K562 (cell line): ENCODE measurements around the gene ATP6V1G2. TPM values are rescaled to one million over a fixed set of nuclear protein-coding genes. Genes with fewer than 3 reads are reported as not detected.
A peak's percentile ranks its signal among the peaks of the same experiment; 100 is the strongest.

Experiments
- ATAC-seq: fragments of 200-7000 bp; cut with Tn5 transposase; 3 replicates; pipeline ENCODE4 v1.9.1; 2020; ENCODE audit warnings: moderate library complexity
- BruUV-seq: library from RNA; stranded (reverse); fragments of 400-500 nt; replicated peaks from 2 replicates; lab custom pipeline; 2021; lab: Mats Ljungman, UMichigan
- CTCF ChIA-PET: fragments of 300-600 bp; formaldehyde crosslinking; extraction: SDS; loops from one replicate; lab custom pipeline; 2021; ENCODE audit warnings: low intra/inter-chr PET ratio; lab: Yijun Ruan, JAX
- POLR2A ChIA-PET: fragments of 300-600, 350-650 bp; sonication (Branson Sonifier 250); formaldehyde crosslinking; extraction: SDS; loops from one replicate; lab custom pipeline; 2021; ENCODE audit warnings: antibody characterized with exemption, inconsistent platforms; lab: Yijun Ruan, JAX
- DNase-seq, 4 experiments: peaks; one replicate each; pipeline versions ENCODE4 v3.0.0 to v3.0.0-alpha.2; 2011 to 2018; ENCODE audit warnings: low spot score in 3 of 4, mixed read lengths in 3 of 4; ENCODE audit errors: extremely low read depth in 1 of 4
- FAIRE-seq: peaks from 2 replicates; lab custom pipeline; 2011; peaks lifted over from hg19 to GRCh38; lab: Jason Lieb, UNC
- H2AFZ ChIP-seq: 2 replicates; pipeline ENCODE4 v1.6.0; 2011; ENCODE audit warnings: low read depth, low read length, control low read depth, inconsistent platforms
- H3K27ac ChIP-seq: fragments of 200-600 bp; 3 replicates; pipeline ENCODE4 v1.8.0; 2011; ENCODE audit warnings: low read depth, mild to moderate bottlenecking, control low read depth, inconsistent platforms, low read length, moderate library complexity, mixed read lengths; ENCODE audit errors: extremely low read depth
- H3K27me3 ChIP-seq, 2 experiments: fragments of 300-600 bp in 1 of 2; 2 replicates in 1 of 2; 3 replicates in 1 of 2; pipeline versions ENCODE4 v1.6.0 to v1.8.0; 2011; ENCODE audit warnings: inconsistent platforms in 2 of 2, low read length in 2 of 2, mild to moderate bottlenecking in 1 of 2, mixed read lengths in 1 of 2, moderate library complexity in 1 of 2; ENCODE audit not compliant: control insufficient read depth in 2 of 2, insufficient read depth in 2 of 2
- H3K36me3 ChIP-seq: fragments of 300-600 bp; 3 replicates; pipeline ENCODE4 v1.8.0; 2011; ENCODE audit warnings: mild to moderate bottlenecking, low read length, inconsistent platforms; ENCODE audit not compliant: control insufficient read depth, insufficient read depth
- H3K4me1 ChIP-seq, 2 experiments: fragments of 200-600 bp in 1 of 2; replicated peaks in 1 of 2; 2 replicates in 1 of 2; 3 replicates in 1 of 2; pipeline versions ENCODE4 v1.5.1 to v1.8.0; 2011; ENCODE audit warnings: inconsistent platforms in 2 of 2, low read length in 2 of 2, mild to moderate bottlenecking in 1 of 2, mixed read lengths in 1 of 2, moderate library complexity in 1 of 2; ENCODE audit not compliant: control insufficient read depth in 2 of 2, insufficient read depth in 2 of 2
- H3K4me2 ChIP-seq: 2 replicates; pipeline ENCODE4 v1.6.1; 2011; ENCODE audit warnings: low read length, control low read depth, inconsistent platforms, mixed read lengths; ENCODE audit not compliant: insufficient read depth
- H3K4me3 ChIP-seq: fragments of 200-600 bp; sonication (generic), shearing (Covaris generic); 2 replicates; pipeline ENCODE4 v1.5.1; 2016; ENCODE audit warnings: control low read depth, inconsistent platforms
- H3K79me2 ChIP-seq: fragments of 200-600 bp; 3 replicates; pipeline ENCODE4 v1.8.0; 2011; ENCODE audit warnings: low read length, inconsistent platforms; ENCODE audit not compliant: control insufficient read depth, insufficient read depth
- H3K9ac ChIP-seq, 2 experiments: 2 replicates each; pipeline versions ENCODE4 v1.6.0 to v1.6.1; 2011; ENCODE audit warnings: low read depth in 2 of 2, low read length in 2 of 2, control low read depth in 1 of 2, inconsistent platforms in 1 of 2, mild to moderate bottlenecking in 1 of 2, mixed read lengths in 1 of 2; ENCODE audit not compliant: insufficient read depth in 1 of 2
- H3K9me1 ChIP-seq: one replicate; pipeline ENCODE4 v1.6.0; 2011; ENCODE audit warnings: inconsistent platforms, mild to moderate bottlenecking, low read length, moderate library complexity; ENCODE audit not compliant: control insufficient read depth, insufficient read depth
- H3K9me3 ChIP-seq: replicated peaks from 2 replicates; pipeline ENCODE4 v1.5.1; 2011; ENCODE audit warnings: low read depth, low read length, inconsistent platforms; ENCODE audit not compliant: control insufficient read depth, insufficient read depth
- H4K20me1 ChIP-seq: replicated peaks from 2 replicates; pipeline ENCODE4 v1.6.1; 2011; ENCODE audit warnings: low read length, inconsistent platforms, mixed read lengths; ENCODE audit not compliant: control insufficient read depth, insufficient read depth
- CBFA2T2 ChIP-seq: fragments of 450-650 bp; conservative IDR thresholded peaks from 2 replicates; pipeline ENCODE4 v1.6.1; 2017; ENCODE audit warnings: mild to moderate bottlenecking
- CBFB ChIP-seq: sonication (generic); formaldehyde crosslinking; IDR thresholded peaks from 2 replicates; pipeline ENCODE4 v1.4.0; 2020; ENCODE audit warnings: mild to moderate bottlenecking, missing genetic modification reagents
- ETV1 ChIP-seq: fragments of 450-650 bp; conservative IDR thresholded peaks from 2 replicates; pipeline ENCODE4 v1.6.1; 2016; ENCODE audit warnings: missing genetic modification characterization, control low read depth, low read depth, missing compliant biosample characterization
- GABPA ChIP-seq: fragments of 200-800 bp; sonication (Bioruptor generic); conservative IDR thresholded peaks from 2 replicates; pipeline ENCODE4 v1.6.1; 2016; ENCODE audit warnings: low read depth, missing genetic modification characterization, missing compliant biosample characterization
- HMG20B ChIP-seq: fragments of 250-450 bp; sonication (Bioruptor Pico); IDR thresholded peaks from 2 replicates; pipeline ENCODE4 v1.5.0; 2021; ENCODE audit warnings: mild to moderate bottlenecking
- KAT2B ChIP-seq: IDR thresholded peaks from one replicate; pipeline ENCODE4 v1.6.1; 2012; ENCODE audit warnings: low read depth, mild to moderate bottlenecking, control low read depth, inconsistent platforms, low read length, moderate library complexity
- MAZ ChIP-seq, 2 experiments: fragments of 450-650 bp in 1 of 2; sonication (generic) in 1 of 2; formaldehyde crosslinking; IDR thresholded peaks in 1 of 2; conservative IDR thresholded peaks in 1 of 2; 2 replicates each; pipeline versions ENCODE4 v1.4.0 to v1.5.0; 2020; ENCODE audit warnings: mild to moderate bottlenecking in 1 of 2, missing genetic modification reagents in 1 of 2
- MBD1 ChIP-seq: fragments of 250-450 bp; sonication (Bioruptor Pico); IDR thresholded peaks from 2 replicates; pipeline ENCODE4 v1.8.0; 2022; ENCODE audit warnings: inconsistent platforms
- MTA1 ChIP-seq: fragments of 450-650 bp; IDR thresholded peaks from 2 replicates; pipeline ENCODE4 v1.6.1; 2017; ENCODE audit warnings: borderline replicate concordance
- MYC ChIP-seq, 2 experiments: fragments of 250-450 bp in 1 of 2; sonication (Bioruptor Pico) in 1 of 2; IDR thresholded peaks; 2 replicates each; pipeline versions ENCODE4 v1.5.1 to v1.6.1; 2012 to 2021; ENCODE audit warnings: low read depth in 2 of 2, borderline replicate concordance in 1 of 2, improper control_type of control experiment in 1 of 2, low read length in 1 of 2, mild to moderate bottlenecking in 1 of 2, moderate library complexity in 1 of 2
- NR2C1 ChIP-seq, 2 experiments: fragments of 450-650 bp; IDR thresholded peaks; 2 replicates each; pipeline ENCODE4 v1.6.1; 2017; ENCODE audit warnings: mild to moderate bottlenecking in 2 of 2, antibody characterized with exemption in 1 of 2, inconsistent platforms in 1 of 2, missing compliant biosample characterization in 1 of 2, missing genetic modification characterization in 1 of 2
- POLR2AphosphoS5 ChIP-seq: IDR thresholded peaks from 2 replicates; pipeline ENCODE4 v1.6.1; 2011; ENCODE audit warnings: mild to moderate bottlenecking, low read depth, low read length, moderate library complexity; ENCODE audit not compliant: control insufficient read depth, insufficient read depth
- RAD21 ChIP-seq, 2 experiments: fragments of 250-450 bp in 1 of 2; fragments of 450-650 bp in 1 of 2; sonication (Bioruptor Pico) in 1 of 2; formaldehyde crosslinking in 1 of 2; IDR thresholded peaks in 1 of 2; conservative IDR thresholded peaks in 1 of 2; 2 replicates each; pipeline versions ENCODE4 v1.4.0 to v1.8.0; 2020 to 2022; ENCODE audit warnings: mild to moderate bottlenecking in 2 of 2, moderate library complexity in 1 of 2
- SAFB2 ChIP-seq: fragments of 200-400 bp; formaldehyde crosslinking; IDR thresholded peaks from 2 replicates; pipeline ENCODE4 v1.6.1; 2018; ENCODE audit warnings: borderline replicate concordance, low read length, low read depth, moderate library complexity; ENCODE audit not compliant: severe bottlenecking
- SMARCA4 ChIP-seq: fragments of 450-650 bp; IDR thresholded peaks from 2 replicates; pipeline ENCODE4 v1.6.1; 2016
- ZBTB9 ChIP-seq: fragments of 450-650 bp; formaldehyde crosslinking; IDR thresholded peaks from 2 replicates; pipeline ENCODE4 v1.4.0; 2020; ENCODE audit warnings: mild to moderate bottlenecking, moderate library complexity
- WGBS: fragments of 100-300 bp; shearing (Covaris generic); methylation state at CpG from one replicate; pipeline ENCODE4 v1.1.6; 2016; ENCODE audit warnings: low coverage, mixed read lengths; ENCODE audit not compliant: insufficient coverage; ENCODE audit errors: missing lambda C conversion rate; 5-methylcytosine and 5-hydroxymethylcytosine counted together
- in situ Hi-C: fragments of 300-500 bp; cut with MboI; formaldehyde crosslinking; loops from 4 replicates; pipeline ENCODE4 v1.15.0; 2018; ENCODE audit warnings: inconsistent platforms, mixed read lengths
- intact Hi-C: fragments of 100-400 bp; cut with micrococcal nuclease; formaldehyde crosslinking; loops from 2 replicates; pipeline ENCODE4 v1.14.2; 2022
- polyA plus RNA-seq, 8 experiments: library from polyadenylated mRNA; depleted of rRNA in 4 of 8; stranded (reverse) in 5 of 8; unstranded in 3 of 8; fragments of >200 nt; fragmentation: Nextera tagmentation in 2 of 8; fragmentation: Illumina TruSeq in 1 of 8; extraction: Ambion mirVana in 2 of 8; extraction: Trizol in 1 of 8; gene quantifications; 2 replicates each; pipeline versions ENCODE4 v1.2.1 to v1.2.3, GENCODE V29; 2011 to 2014; ENCODE audit warnings: inconsistent platforms in 1 of 8, missing spikeins in 1 of 8
- total RNA-seq, 7 experiments: library from RNA; depleted of rRNA in 6 of 7; stranded (reverse); fragments of >200 nt in 6 of 7; fragmentation: Illumina TruSeq in 2 of 7; extraction: Trizol in 2 of 7; gene quantifications; 2 replicates each; pipeline versions ENCODE4 v1.2.1 to v1.2.3, GENCODE V29; 2011 to 2021; ENCODE audit warnings: low replicate concordance in 1 of 7

Gene ATP6V1G2
- total and polyA plus RNA-seq, 9 of the 15 experiments (the other 6 are each of a cell fraction or from before 2014, with no cell fraction given) = 0.14 to 1.5 (median 0.33) TPM

DNA sequence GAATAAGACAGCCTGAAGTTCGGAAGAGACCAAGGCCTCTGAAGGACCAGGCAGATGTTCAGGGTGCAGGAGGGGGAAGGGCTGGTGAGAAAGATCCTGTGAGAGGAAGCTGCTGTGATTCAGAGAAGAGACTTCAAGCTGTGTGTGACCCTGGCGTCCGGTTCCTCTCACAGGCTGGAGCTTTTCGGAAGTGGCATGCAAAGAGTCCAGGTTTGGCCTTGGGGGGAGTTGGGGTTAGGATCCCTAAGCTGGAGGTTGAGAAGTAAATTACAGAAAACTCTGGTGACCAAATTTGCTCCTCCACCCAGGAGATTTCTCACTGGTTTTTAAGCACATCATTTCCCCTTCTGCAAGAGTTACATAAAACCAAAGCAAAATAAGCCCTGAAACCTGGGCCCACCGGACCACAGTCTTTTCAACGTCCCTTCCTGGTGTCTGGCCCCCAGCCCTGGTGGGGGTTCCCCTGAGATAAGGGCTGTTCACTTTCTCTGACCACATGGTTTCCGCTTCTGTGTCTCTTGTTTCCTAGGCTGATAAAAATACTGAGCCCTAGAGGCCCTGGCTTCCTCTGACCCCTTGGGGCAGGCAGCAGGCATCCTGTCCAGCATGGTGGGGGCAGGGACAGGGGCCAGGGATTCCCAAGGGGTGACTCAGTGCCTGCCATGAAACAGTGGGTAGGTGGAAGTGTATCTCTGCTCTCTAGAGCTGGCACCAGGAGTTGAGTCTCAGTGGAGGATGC, 13.7 kb upstream of the ATP6V1G2 start:
- 8% methylated on average over 7 of the region's 7 CpGs for WGBS
- H3K4me3 ChIP-seq = no peak overlapping the region
- ChIA-PET POLR2A (interaction anchor here (0.7 to 5.8 kb wide), 8 partner anchors 11 to 238 kb away, joined by 3 to 38 read pairs (median 4); partner anchors contain the start of genes ATP6V1G2, DDX39B, NFKBIL1 and PRRC2A), CTCF (no interaction called here)
- intact Hi-C loops = no loop called here
- H3K27me3 ChIP-seq = no peaks in the 10 kb centered on the region
- FAIRE-seq = peak; percentile 88
- peak; percentile 66 to 92 (median 76) for DNase-seq
- H3K4me1 ChIP-seq = peaks cover 47 to 64% of the 10 kb centered on the region in 2 experiments
- ATAC-seq = peak; percentile 79
- H3K36me3 ChIP-seq = peaks cover 46% of the 10 kb centered on the region
- no peaks in the 10 kb centered on the region for H3K9me3 ChIP-seq
- no TSS peak for BruUV-seq
- H2AFZ ChIP-seq = no peak overlapping the region
- peak overlapping the region; percentile 41 for H3K27ac ChIP-seq
- H3K9ac ChIP-seq = peak overlapping the region; percentile 4 to 77; a peak in 2 of 4 replicates
- in situ Hi-C loops = no loop called here
- peak overlapping the region; percentile 17; the same call in 1 of the 2 replicates for H3K4me2 ChIP-seq
- H3K9me1 ChIP-seq = peaks cover 6% of the 10 kb centered on the region
- no peaks in the 10 kb centered on the region for H3K79me2 ChIP-seq
- H4K20me1 ChIP-seq = no peaks in the 10 kb centered on the region
- TF ChIP-seq MTA1 (no peak), HMG20B (CRISPR knock-in tag) (0 out of 2 replicates have a peak, but pooled peaks have one; percentile 40), MBD1 (no peak), SAFB2 (no peak), ETV1 (peak; percentile 94), SMARCA4 (peak; percentile 59), NR2C1 (IDR thresholded peaks at IDR 0.05) (no peak), NR2C1 (tag; IDR thresholded peaks at IDR 0.05) (peak; percentile 35; the same call in 1 of the 2 replicates), POLR2AphosphoS5 (peak; percentile 51), ZBTB9 (CRISPR knock-in tag) (0 out of 2 replicates have a peak, but pooled peaks have one; percentile 43), RAD21 (CRISPR knock-in tag; conservative IDR thresholded peaks at IDR 0.05 in 1 of 2, IDR thresholded peaks at IDR 0.05 in 1 of 2) (peak in 1 of 2 experiments; percentile 16; a peak in 1 of 4 replicates), KAT2B (no peak), CBFB (CRISPR knock-in tag) (no peak), CBFA2T2 (peak; percentile 78), MYC (IDR thresholded peaks at IDR 0.05; ENCODE audit: low read depth, low read length) (peak; percentile 76), MYC (CRISPR knock-in tag; IDR thresholded peaks at IDR 0.05; ENCODE audit: borderline replicate concordance, low read depth) (no peak), GABPA (tag) (peak; percentile 81), MAZ (CRISPR knock-in tag; conservative IDR thresholded peaks at IDR 0.05 in 1 of 2, IDR thresholded peaks at IDR 0.05 in 1 of 2) (peak; percentile 52 to 80; a peak in 3 of 4 replicates)
